Activated B cell treated with CpG ODN at 0.5 μM for 24 hours (primary cell): ENCODE data around the gene SUPT4H1. TPM values are rescaled to one million over a fixed set of nuclear protein-coding genes. Genes with fewer than 3 reads are reported as not detected.

Experiments
- ATAC-seq: fragments of 200-7000 bp; cut with Tn5 transposase; one replicate; pipeline ENCODE4 v1.10.0; 2021; ENCODE audit warnings: low read depth, mild to moderate bottlenecking, moderate library complexity
- CTCF ChIA-PET: fragments of 350-600 bp; sonication (Branson Sonifier 250); formaldehyde crosslinking; loops from one replicate; lab custom pipeline; 2021; ENCODE audit warnings: antibody characterized with exemption; lab: Charles Lee
- POLR2A ChIA-PET: fragments of 350-600 bp; sonication (Branson Sonifier 250); formaldehyde crosslinking; loops from one replicate; lab custom pipeline; 2021; ENCODE audit warnings: antibody characterized with exemption; lab: Charles Lee
- DNase-seq: peaks from one replicate; pipeline ENCODE4 v3.0.0; 2022
- H3K27ac Mint-ChIP-seq: one replicate; pipeline ENCODE4 v1.8.0; 2020; ENCODE audit warnings: mixed read lengths
- H3K27me3 Mint-ChIP-seq: one replicate; pipeline ENCODE4 v1.8.0; 2021; ENCODE audit warnings: mixed read lengths
- H3K36me3 Mint-ChIP-seq: one replicate; pipeline ENCODE4 v1.8.0; 2021; ENCODE audit warnings: low read depth, mixed read lengths
- H3K4me1 Mint-ChIP-seq: one replicate; pipeline ENCODE4 v1.8.0; 2021; ENCODE audit warnings: mixed read lengths
- H3K4me3 Mint-ChIP-seq: one replicate; pipeline ENCODE4 v1.8.0; 2020; ENCODE audit warnings: mild to moderate bottlenecking, mixed read lengths
- H3K9me3 Mint-ChIP-seq: one replicate; pipeline ENCODE4 v1.8.0; 2020; ENCODE audit warnings: mixed read lengths
- intact Hi-C: fragments of 100-400 bp; cut with micrococcal nuclease; formaldehyde crosslinking; loops from one replicate; pipeline ENCODE4 v1.15.1; 2024
- total RNA-seq: library from RNA; stranded (reverse); gene quantifications from 2 replicates; pipeline ENCODE4 v1.2.3, GENCODE V29; 2022
- TF ChIP-seq, protein P1 (sequence below): fragments of 200-600 bp; IDR thresholded peaks from one replicate; pipeline ENCODE4 v1.8.0; 2022; ENCODE audit warnings: antibody characterized with exemption, mild to moderate bottlenecking

SUPT4H1 gene
- total RNA-seq, 1 donor from 2014 or later: 90.2 TPM

DNA sequence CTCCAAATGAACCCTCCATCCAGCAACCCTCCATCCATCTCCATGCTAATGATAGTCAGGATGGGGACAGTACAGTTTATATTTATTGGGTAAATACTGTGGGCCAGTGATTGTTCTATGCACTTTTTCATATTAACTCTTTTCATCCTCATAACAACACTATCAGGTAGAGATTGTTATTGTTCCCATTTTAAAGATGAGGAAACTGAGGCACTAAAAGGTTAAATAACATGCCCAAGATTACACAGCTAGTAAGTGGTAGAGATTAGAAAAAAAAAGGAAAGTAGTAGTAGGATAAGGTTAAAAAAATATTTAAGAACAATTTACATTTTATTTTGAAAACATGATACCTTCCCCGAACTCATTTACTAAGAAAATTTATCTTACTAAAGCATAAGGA, 21.9 kb upstream of the SUPT4H1 start:
- TF ChIP-seq, protein P1, sequence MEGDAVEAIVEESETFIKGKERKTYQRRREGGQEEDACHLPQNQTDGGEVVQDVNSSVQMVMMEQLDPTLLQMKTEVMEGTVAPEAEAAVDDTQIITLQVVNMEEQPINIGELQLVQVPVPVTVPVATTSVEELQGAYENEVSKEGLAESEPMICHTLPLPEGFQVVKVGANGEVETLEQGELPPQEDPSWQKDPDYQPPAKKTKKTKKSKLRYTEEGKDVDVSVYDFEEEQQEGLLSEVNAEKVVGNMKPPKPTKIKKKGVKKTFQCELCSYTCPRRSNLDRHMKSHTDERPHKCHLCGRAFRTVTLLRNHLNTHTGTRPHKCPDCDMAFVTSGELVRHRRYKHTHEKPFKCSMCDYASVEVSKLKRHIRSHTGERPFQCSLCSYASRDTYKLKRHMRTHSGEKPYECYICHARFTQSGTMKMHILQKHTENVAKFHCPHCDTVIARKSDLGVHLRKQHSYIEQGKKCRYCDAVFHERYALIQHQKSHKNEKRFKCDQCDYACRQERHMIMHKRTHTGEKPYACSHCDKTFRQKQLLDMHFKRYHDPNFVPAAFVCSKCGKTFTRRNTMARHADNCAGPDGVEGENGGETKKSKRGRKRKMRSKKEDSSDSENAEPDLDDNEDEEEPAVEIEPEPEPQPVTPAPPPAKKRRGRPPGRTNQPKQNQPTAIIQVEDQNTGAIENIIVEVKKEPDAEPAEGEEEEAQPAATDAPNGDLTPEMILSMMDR: no peak
- intact Hi-C loops: no loop called here
- no peak overlapping the region for H3K4me3 Mint-ChIP-seq
- H3K4me1 Mint-ChIP-seq: peaks cover 34% of the 10 kb centered on the region
- no peaks in the 10 kb centered on the region for H3K27me3 Mint-ChIP-seq
- DNase-seq: no peak
- no peak overlapping the region for H3K27ac Mint-ChIP-seq
- no peak for ATAC-seq
- no peaks in the 10 kb centered on the region for H3K9me3 Mint-ChIP-seq
- CTCF ChIA-PET: interaction anchor here (1.5 kb wide), 1 partner anchor 56 kb away, joined by 4 read pairs; no protein-coding TSS in a partner anchor
- no peaks in the 10 kb centered on the region for H3K36me3 Mint-ChIP-seq
- POLR2A ChIA-PET: interaction anchor here (1.5 to 9.7 kb wide), 3 partner anchors 8 to 46 kb away, joined by 3 to 126 read pairs (median 6); no protein-coding TSS in a partner anchor

DNA sequence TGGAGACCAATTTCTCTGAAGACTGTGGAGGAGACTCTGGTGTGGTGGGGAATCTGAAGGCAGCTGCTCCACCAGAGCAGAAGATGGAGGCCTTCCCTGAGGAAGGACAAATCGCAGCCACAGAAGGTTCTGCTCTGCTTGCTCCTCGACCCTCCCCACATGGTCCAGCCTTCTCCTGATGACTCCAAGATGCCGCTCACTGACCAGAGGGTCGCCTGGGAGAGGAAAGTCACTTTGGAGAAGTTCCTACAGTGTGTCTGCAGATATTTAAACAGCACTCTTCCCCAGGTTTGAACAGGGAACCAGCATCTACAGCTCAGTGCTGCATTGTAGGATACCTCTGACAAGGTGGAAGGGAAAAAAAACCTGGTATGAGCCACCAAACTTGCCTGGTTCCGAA, 21.0 kb upstream of the SUPT4H1 start:
- Mint-ChIP-seq H3K27me3 (no peaks in the 10 kb centered on the region), H3K36me3 (no peaks in the 10 kb centered on the region), H3K4me3 (no peak overlapping the region), H3K27ac (peak overlapping the region; percentile 16), H3K4me1 (peaks cover 38% of the 10 kb centered on the region), H3K9me3 (no peaks in the 10 kb centered on the region)
- TF ChIP-seq, protein P1: no peak
- POLR2A ChIA-PET: interaction anchor here (0.7 to 9.7 kb wide), 5 partner anchors 9 to 46 kb away, joined by 3 to 126 read pairs (median 6); partner anchors contain the start of gene SUPT4H1
- DNase-seq (no peak), ATAC-seq (no peak)
- CTCF ChIA-PET: interaction anchor here (1.5 kb wide), 1 partner anchor 55 kb away, joined by 4 read pairs; no protein-coding TSS in a partner anchor
- intact Hi-C loops: no loop called here

DNA sequence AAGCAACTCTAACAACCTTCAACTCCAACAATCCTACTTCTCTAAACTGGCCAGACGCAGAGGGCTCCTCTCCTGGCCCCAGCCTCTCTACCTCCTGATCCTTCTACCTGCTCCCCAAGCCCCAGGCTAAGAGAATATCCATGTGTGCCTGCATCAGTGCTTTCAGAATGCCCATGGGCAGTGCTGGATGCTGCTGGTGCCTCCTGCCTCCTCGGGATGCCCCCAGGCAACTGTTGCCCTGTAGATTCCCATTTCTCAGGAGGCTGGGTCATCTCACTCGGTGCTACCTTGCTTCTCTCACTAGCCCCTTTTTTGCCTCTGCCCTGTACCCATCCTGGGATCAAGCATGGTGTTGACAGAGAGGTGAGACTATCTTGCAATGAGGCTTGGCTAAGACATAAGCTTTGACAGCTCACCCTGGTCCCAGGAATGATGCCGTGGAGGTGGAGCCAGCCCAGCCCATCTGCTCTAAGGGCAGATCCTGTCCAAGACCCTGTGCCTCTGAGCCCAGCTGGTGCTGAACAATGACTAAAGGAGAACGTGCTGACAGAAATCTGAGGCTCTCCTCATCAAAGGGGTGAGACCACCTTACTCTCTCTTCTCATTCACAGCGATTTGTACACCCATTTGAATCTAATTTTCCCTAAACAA, 19.4 kb upstream of the SUPT4H1 start:
- no peaks in the 10 kb centered on the region for H3K9me3 Mint-ChIP-seq
- no peak overlapping the region for H3K27ac Mint-ChIP-seq
- H3K4me3 Mint-ChIP-seq: no peak overlapping the region
- TF ChIP-seq, protein P1: no peak
- ChIA-PET POLR2A (interaction anchor here (4.2 to 9.7 kb wide), 3 partner anchors 19 to 37 kb away, joined by 21 to 126 read pairs (median 50); partner anchors contain the start of gene SUPT4H1), CTCF (interaction anchor here (0.9 to 1.7 kb wide), 2 partner anchors 46 to 54 kb away, joined by 4 to 6 read pairs; partner anchors contain the start of gene RNF43)
- ATAC-seq (no peak), DNase-seq (no peak)
- peaks cover 42% of the 10 kb centered on the region for H3K4me1 Mint-ChIP-seq
- no peaks in the 10 kb centered on the region for H3K36me3 Mint-ChIP-seq
- intact Hi-C loops: no loop called here
- H3K27me3 Mint-ChIP-seq: no peaks in the 10 kb centered on the region

DNA sequence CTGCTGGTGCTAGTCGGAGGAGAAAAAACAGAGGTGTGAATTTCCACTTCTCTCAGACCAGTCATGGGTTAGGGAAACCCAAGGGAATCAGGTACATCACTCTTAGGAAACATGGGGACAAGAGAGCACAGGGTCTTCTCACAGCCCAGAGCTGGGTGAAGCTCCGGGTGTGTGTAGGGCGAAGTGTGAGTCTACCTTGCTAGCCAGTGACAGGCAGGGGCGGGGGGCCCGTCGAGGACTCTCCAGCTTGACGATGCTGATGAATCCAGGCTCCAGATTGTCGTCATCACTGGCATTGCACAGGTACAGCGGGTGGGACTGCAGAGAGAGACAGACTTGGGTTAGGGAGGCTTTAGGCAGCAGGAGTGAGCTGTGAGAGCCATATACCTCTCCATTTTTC, 18.7 kb upstream of the SUPT4H1 start:
- DNase-seq (no peak), ATAC-seq (no peak)
- CTCF ChIA-PET: interaction anchor here (1.7 kb wide), 1 partner anchor 47 kb away, joined by 6 read pairs; the partner anchor contains the start of gene RNF43
- Mint-ChIP-seq H3K4me1 (peaks cover 42% of the 10 kb centered on the region), H3K4me3 (peak overlapping the region; percentile 56), H3K36me3 (no peaks in the 10 kb centered on the region), H3K27ac (peak overlapping the region; percentile 67), H3K9me3 (no peaks in the 10 kb centered on the region), H3K27me3 (no peaks in the 10 kb centered on the region)
- POLR2A ChIA-PET: interaction anchor here (1.8 to 9.7 kb wide), 5 partner anchors 18 to 45 kb away, joined by 5 to 126 read pairs (median 21); partner anchors contain the start of genes SUPT4H1 and TSPOAP1
- TF ChIP-seq, protein P1: no peak
- intact Hi-C loops: no loop called here

DNA sequence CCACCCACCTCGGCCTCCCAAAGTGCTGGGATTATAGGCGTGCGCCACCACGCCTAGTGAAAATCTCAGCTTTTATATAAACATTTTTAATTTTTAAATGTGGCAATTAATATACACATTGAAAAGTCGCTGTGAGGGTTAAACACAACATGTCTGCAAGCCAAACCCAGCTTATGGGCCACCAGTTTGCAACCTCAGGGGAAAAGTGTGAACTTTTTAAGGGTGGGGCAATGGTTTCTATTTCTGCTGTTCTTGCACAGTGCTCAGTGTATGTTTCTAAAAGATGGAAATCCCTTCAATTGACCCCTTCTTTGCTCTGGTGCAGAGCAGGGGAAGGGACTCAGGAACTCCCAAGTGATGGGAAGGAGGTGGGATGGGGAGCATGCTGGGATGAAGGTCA, 18.3 kb upstream of the SUPT4H1 start:
- H3K4me3 Mint-ChIP-seq: peak overlapping the region; percentile 56
- ChIA-PET POLR2A (interaction anchor here (1.0 to 9.7 kb wide), 8 partner anchors 18 to 135 kb away, joined by 4 to 126 read pairs (median 10); partner anchors contain the start of genes RNF43, SUPT4H1 and TSPOAP1), CTCF (interaction anchor here (2.2 kb wide), 1 partner anchor 47 kb away, joined by 11 read pairs; the partner anchor contains the start of gene RNF43)
- DNase-seq: no peak
- H3K27ac Mint-ChIP-seq: peak overlapping the region; percentile 67
- intact Hi-C loops: no loop called here
- TF ChIP-seq, protein P1: no peak
- peaks cover 42% of the 10 kb centered on the region for H3K4me1 Mint-ChIP-seq
- no peaks in the 10 kb centered on the region for H3K27me3 Mint-ChIP-seq
- no peaks in the 10 kb centered on the region for H3K9me3 Mint-ChIP-seq
- peak; percentile 36 for ATAC-seq
- no peaks in the 10 kb centered on the region for H3K36me3 Mint-ChIP-seq
